Measurements from ENCODE around the gene CRYAA.
"Not testable (repeated sequence)": the region's sequence is repeated elsewhere in the genome, so short reads cannot be mapped to it uniquely, and the experiment has no call there.

Gene CRYAA

DNA sequence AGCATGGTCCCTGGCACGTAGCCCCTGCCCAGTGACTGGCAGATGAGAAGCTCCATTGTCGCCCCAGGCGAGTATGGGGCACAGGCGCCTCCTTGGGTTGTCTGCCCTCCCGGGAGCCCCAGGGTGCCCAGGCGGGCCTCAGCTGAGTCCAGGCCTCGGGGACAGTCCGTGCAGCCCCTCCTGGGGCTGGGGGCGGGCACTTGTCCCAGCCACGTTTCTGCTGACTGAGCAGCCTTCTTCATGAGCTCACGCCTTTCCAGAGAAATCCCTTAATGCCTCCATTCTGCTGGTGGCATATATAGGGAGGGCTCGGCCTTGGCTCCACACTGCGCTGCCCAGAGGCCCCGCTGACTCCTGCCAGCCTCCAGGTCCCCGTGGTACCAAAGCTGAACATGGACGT is at the start of gene CRYAA:
TSS of gene CRYAA (plus strand) at position 301 of the 400 bp plus-strand sequence. CDS start at position 393, 92 bp downstream.
- DNase-seq, result not testable (repeated sequence)

- DNase-seq, result not testable (repeated sequence)
Observed at GRCh38 chr21:43130094-43130493, 38.7 kb upstream of the CRYAA start.

DNA sequence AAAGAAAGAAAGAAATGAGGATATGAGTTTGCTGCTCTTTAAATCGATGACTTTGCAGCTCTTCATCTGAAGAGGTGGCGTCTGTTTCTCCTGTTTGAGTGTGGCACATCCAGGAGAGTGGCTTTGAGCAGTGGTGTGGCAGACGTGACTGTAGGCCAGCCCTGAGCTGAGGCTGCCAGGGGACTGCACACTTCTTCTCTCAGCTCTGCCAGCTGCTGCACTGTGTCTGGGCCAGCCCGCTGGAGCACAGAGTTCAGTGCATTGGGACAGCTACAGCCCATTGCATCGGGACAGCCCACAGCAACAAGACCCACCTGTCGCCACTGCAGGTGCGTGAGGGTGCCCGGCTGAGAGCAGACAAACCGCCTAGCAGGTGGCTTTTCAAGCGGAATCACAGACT is 34.3 kb upstream of the CRYAA start:
- DNase-seq, result not testable (repeated sequence)

DNA sequence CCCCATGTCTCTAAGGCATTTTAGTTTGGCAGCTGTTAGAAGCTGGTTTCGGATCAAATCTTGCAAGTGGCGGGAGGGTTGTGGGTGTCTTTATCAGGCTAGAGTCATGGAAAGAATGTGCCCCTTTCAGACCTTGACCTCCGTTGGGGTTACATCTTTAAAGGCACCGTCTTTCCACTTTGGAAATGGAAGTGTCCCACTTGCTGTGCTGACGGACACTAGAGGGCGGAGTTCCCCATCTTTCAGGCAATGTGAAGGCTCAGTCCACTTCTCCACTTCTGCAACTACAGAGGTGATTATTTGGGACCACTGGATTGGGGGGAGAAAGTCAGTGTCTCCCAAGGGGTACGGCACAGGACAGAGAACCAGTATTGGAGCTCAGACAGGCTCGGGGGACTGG is 29.9 kb upstream of the CRYAA start:
- DNase-seq, result not testable (repeated sequence)

DNA sequence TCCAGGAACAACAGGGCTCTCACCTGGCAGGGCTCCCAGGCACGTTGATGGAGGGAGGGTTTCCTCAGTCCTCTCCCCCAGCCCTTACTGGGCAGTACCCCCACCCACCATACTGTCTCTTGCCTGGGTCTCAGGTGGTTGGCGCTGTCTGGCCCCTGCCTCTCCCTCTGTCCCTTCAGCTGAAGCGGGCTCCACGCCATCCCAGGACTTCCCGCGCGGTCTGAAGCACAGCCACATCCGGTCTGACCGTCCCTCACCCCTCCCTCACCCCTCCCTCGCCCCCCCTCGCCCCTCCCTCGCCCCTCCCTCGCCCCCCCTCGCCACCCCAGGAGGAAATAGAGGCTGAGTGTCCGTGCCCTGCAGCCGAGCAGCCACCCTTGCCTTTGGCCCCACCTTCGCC is 27.4 kb upstream of the CRYAA start:
- DNase-seq, result not testable (repeated sequence)

- DNase-seq, result not testable (repeated sequence)
Observed at GRCh38 chr21:43146637-43147036, 22.2 kb upstream of the CRYAA start.

- not testable (repeated sequence) for DNase-seq
Observed at GRCh38 chr21:43147999-43148398, 20.8 kb upstream of the CRYAA start.

DNA sequence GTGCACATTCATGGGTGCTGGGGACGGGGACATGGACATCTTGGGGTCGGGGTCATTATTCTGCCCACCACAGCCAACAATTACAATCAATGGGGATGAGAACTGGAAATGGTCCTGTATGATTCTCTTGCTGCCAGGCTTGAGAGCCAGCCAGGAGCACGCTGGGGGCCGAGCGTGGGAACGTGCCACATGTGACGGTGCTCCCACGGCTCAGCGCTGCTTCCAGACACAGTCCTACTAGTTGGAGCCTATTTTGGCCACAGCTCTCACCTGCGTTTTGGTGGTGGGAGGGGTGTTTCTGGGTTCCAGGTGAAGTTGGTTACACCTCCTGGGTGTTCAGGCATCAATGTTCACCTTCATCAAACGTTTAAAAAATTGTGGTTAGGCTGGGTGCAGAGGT is 19.5 kb upstream of the CRYAA start:
- not testable (repeated sequence) for DNase-seq

- DNase-seq, result not testable (repeated sequence)
Observed at GRCh38 chr21:43153601-43154000, 15.2 kb upstream of the CRYAA start.

GRCh38 chr21:43159279-43160175 is 9.3 kb upstream of the CRYAA start:
- not testable (repeated sequence) for DNase-seq

- DNase-seq, result not testable (repeated sequence)
Observed at GRCh38 chr21:43161826-43162707, 6.7 kb upstream of the CRYAA start.

- not testable (repeated sequence) for DNase-seq
Observed at GRCh38 chr21:43162708-43163205, 6.1 kb upstream of the CRYAA start.

DNA sequence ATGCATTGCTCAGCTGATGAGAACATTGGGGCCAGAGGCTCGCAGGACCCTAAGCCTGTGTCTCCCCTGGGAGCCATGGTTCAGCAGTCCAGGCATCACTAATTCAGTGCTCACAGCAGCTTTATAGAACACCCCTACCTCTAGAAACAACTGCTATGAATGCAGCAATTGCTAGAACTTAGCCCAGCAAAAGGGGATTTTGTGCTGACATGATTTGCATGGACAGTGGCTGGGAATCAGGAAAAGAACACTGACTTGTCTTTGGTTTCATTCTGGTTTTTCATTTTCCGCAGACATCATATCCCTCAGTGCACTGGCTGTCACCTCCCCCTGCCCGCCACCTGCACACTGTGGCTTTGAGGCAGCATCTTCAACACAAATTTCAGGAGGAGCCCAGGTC is 4.0 kb upstream of the CRYAA start:
- DNase-seq, result not testable (repeated sequence)

DNA sequence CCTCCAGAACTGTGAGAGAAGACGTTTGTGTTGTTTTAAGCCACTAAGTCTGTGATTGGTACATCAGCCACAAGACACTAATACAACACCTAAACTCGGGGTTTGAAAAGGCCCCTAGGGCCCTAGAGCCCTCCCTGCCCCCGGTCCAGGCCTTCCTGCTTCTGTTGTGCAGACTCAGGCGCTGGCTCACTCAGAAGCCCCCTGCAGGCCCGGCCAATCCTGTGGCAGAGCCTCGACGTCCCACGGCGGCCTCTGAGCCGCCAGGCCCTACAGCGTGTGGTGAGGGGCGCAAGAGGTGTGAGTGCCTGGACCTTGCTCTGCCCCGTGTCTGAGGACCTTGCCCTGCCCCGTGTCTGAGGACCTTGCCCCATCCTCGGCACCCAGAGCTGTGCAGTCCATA is 3.1 kb upstream of the CRYAA start:
- DNase-seq, result not testable (repeated sequence)

GRCh38 chr21:43169230-43169886 is 550 bp downstream of the CRYAA start:
- DNase-seq, result not testable (repeated sequence)

GRCh38 chr21:43169891-43170290 is 1.1 kb downstream of the CRYAA start:
- not testable (repeated sequence) for DNase-seq

- DNase-seq, result not testable (repeated sequence)
Observed at GRCh38 chr21:43172812-43173211, 4.0 kb downstream of the CRYAA start.

DNA sequence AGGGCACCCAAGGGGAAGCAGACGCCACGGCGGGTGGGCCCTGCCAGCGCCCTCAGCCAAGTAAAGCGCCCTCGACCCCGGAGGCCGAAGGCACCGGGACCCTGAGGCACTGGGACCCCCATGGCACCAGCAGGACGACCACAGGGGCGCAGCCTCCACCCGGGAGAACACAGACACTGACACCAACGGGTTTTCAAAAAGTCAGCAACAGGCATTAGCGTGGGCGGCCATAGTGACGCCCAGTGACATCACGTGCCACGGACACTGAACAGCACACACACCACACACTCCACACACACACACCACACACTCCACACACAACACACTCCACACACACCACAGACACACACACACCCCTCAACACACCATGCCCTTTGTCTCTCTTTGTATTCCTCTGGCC is 4.6 kb downstream of the CRYAA start:
- not testable (repeated sequence) for DNase-seq

DNA sequence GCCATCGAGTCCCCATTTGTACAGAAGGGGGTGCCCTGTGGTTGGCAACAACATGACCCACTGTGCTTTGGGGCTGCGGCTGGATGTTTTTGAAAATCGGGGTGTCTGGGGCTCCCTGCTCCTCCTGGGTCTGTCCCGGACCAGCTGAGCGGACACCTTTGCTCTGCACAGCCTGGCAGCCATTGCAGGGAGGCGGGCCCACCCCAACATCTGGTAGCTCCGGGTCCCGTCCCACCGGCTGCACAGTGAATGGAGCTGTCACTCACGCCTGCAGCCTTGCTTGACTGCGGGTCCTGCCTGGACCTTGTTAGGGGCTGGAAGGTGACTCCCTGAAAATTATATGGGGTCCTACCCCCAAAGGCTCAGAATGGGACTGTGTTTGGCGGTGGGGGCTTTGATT is 5.1 kb downstream of the CRYAA start:
- DNase-seq, result not testable (repeated sequence)

DNA sequence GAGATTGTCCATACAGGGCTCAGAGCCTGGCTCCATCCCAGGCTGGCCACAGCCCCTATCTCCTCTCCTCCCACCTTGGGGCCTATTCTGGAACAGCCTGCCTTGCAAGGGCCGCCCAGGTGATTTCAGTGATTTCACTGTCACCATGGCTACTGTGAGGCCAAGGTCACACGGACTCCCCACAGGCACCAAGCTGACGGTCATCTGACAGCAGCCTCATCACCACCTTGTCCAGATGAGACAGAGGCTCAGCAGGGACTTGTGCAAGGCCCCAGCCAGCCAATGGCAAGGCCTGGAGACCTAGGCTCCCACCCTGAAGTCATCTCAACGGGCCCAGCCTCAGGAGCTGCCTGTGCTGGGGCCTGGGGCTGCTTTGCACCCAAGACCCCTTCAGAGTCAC is 6.2 kb downstream of the CRYAA start:
- DNase-seq, result not testable (repeated sequence)

- DNase-seq, result not testable (repeated sequence)
Observed at GRCh38 chr21:43176621-43177020, 7.8 kb downstream of the CRYAA start.

- DNase-seq, result not testable (repeated sequence)
Observed at GRCh38 chr21:43177043-43177906, 8.5 kb downstream of the CRYAA start.

All from stimulated activated naive CD4-positive, alpha-beta T cell treated with Interleukin-2 at 50 U/mL for 16 hours (primary cell).